Fibroblast of villous mesenchyme (primary cell): ENCODE results near the gene AFF4. TPM values are rescaled to one million over a fixed set of nuclear protein-coding genes. Genes with fewer than 3 reads are reported as not detected.

ENCODE experiments used
- DNase-seq: peaks from one replicate; pipeline ENCODE4 v3.0.0-alpha.2; 2010; ENCODE audit warnings: low read depth
- H3K4me3 ChIP-seq: 2 replicates; pipeline ENCODE4 v1.5.1; 2011; ENCODE audit warnings: low read depth, mild to moderate bottlenecking, low read length
- total RNA-seq: library from RNA; depleted of rRNA; stranded (reverse); fragments of >200 nt; gene quantifications from 2 replicates; pipeline ENCODE4 v1.2.3, GENCODE V29; 2012
- TF ChIP-seq, protein P1 (sequence below): IDR thresholded peaks from 2 replicates; pipeline ENCODE4 v1.5.1; 2012; ENCODE audit warnings: low read depth, mild to moderate bottlenecking, low read length; ENCODE audit not compliant: insufficient read depth

Gene AFF4
- total RNA-seq, 1 donor = 95.0 TPM

DNA sequence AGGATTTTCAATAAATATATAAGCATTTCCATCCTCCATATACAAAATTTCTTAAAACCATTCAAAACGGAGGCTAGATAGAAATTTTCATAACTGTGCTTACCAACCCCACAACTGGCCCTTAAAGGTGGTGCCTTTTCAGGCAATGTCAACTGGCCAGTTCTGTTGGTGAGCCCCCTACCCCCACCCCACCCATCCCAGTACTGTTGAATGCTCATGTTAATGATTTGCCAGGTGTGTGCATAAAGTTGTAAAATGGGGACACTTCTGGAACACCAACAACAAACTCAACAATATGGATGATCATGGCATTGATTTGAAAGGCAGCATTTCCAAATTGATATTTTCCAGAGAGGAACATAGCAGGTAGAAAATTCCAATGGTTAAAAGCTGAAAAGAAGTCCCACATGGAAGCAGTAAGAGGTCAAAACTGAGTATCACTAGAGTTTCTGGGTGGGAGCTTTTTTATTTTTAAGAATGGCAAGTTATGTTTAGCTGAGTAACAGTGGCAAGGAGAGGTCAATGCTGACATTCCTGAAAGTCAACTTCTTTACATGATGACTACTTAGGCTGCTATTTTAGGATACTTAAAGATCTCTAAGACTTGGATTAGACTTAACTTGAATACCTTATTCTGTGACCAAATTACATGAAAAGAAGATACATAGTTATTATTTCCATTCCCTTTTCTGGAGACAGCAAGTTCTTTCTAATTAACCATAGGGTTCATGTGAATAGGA, 87.2 kb downstream of the AFF4 start:
- DNase-seq = peak; percentile 23
- no peak overlapping the region for H3K4me3 ChIP-seq
- TF ChIP-seq, protein P1, sequence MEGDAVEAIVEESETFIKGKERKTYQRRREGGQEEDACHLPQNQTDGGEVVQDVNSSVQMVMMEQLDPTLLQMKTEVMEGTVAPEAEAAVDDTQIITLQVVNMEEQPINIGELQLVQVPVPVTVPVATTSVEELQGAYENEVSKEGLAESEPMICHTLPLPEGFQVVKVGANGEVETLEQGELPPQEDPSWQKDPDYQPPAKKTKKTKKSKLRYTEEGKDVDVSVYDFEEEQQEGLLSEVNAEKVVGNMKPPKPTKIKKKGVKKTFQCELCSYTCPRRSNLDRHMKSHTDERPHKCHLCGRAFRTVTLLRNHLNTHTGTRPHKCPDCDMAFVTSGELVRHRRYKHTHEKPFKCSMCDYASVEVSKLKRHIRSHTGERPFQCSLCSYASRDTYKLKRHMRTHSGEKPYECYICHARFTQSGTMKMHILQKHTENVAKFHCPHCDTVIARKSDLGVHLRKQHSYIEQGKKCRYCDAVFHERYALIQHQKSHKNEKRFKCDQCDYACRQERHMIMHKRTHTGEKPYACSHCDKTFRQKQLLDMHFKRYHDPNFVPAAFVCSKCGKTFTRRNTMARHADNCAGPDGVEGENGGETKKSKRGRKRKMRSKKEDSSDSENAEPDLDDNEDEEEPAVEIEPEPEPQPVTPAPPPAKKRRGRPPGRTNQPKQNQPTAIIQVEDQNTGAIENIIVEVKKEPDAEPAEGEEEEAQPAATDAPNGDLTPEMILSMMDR = no peak

DNA sequence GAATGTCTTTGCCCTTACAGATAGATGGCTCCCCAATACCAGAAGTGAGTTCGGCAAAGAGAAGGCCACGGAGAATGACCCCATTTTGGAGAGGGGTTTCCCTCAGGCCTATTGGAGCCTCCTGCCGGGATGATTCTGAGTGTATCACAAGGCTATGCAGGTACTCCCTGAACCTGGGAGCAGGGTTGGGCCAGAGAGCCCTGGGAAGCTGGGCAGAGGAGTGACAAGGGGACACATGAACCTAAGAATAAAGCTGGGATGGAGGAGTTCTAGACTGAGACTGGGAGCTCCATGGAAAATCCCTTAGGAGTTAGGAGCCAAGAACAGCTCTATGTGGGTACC, 89.5 kb downstream of the AFF4 start:
- TF ChIP-seq, protein P1 = no peak
- no peak overlapping the region for H3K4me3 ChIP-seq
- no peak for DNase-seq

DNA sequence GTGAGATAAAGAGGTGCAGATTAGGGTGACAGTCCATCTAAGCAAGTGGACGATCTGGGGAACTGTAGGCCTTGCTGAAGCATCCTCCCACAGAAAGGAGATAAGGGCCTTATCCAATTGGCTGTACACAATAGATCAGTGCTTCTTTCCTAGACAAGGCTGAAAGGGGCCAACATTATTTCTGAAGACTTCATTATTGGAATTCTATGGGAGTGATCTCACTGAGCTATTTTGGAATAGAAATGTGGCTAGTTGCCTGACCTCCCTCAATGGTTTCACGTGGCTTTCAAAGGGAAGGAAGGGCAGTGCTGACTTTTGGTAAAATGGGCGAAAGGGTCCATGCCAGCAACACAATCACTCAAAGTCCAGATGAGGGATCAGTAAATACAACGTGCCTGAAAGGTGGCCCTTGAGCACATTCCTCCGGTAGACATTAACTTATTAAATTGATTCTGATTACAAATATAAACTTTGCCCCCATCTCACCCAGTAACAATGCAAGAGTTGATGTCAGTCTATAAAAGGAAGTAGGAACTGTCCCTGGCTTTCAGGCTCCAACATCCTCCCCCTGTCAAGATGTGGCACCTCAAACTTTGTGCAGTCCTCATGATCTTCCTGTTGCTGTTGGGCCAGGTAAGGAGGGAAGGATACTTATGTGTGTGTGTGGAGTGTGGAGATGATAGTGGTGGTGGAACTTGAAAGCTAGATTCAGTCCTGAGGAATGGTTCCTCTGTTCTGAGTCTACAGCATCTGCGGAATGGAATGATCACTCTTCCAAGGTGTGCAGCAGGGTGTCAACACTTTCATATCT, 90.1 kb downstream of the AFF4 start, which contains the start of gene LEAP2:
Gene LEAP2 (plus strand): TSS at position 550 of the 811 bp plus-strand sequence. CDS start 27 bp downstream, at position 577.
- H3K4me3 ChIP-seq = no peak within 1 kb of the TSS
- TF ChIP-seq, protein P1 = no peak
- no peak for DNase-seq

DNA sequence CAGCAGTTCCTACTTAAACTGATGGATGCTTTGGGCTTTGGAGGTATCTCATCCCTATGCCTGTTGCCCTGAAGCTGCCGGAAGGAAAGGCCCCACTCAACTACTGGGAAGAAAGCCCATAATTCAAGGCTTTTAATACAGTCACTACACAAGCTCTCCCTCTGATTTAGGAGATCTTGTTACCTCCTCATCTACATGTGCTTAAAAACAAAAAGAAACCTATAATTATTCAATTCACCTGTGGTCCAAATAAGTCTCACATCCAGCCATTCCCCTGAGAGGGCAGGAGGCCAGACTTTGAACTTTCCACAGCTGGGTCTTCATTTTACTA, 90.7 kb downstream of the AFF4 start:
- no peak overlapping the region for H3K4me3 ChIP-seq
- DNase-seq = no peak
- TF ChIP-seq, protein P1 = no peak

DNA sequence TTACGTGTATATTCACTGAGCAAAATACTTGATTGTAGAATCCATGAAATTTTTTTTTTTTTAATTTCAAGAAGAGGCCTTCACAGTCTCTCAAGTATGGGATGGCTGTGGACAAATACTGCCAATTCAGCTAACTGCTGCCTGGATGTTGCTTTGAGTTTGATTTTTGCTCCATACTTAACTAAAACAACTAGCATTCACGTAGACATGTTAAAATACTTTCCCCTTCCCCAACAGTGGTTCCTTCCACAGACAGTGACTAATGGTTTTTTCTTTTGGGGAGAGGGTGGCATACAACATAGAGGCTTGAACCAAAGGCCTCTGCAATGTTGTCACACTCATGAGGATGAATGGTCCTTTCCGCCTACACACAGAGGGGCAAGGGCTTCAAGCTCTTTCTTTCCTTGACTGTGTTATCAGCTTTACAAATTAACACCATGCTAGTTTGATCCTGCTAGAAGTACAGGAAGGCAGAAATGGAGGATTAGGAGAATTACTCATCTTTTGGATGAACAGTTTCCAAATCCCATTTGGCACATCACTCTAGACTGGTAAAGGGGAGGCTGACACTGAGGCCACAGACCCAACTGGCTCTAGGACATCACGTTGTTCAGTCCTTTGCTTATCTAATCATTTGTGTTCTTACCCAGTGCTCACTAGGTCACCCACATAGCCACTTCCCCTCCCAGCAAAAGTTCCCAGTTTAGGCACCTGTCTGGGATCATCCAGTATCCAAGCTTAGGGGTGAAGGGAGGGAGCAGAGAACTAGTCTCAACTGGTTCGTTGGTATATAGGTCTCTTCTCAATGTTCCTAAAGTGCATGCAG, 91.8 kb downstream of the AFF4 start:
- TF ChIP-seq, protein P1 = no peak
- no peak for DNase-seq

DNA sequence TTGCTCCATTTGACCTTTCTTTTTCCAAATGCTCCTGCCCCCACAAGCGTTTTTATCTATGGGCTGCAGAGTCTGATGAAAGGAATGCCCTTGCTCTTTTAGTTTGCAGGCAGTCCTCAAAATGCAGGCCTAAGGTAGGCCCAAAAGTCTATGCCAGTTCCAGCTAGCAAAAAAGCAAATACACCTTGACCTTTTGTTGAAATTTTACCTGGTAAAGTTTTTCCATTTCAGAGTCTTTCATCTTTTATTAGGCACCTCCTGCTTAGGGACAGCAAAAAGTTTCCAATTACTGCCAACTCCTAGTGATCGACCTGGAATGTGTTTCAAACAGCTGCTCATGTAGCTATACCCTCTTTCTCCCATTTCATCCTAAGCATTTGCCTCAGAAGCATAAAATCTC, 92.6 kb downstream of the AFF4 start:
- DNase-seq = no peak

More for the DNA sequence above, 91.8 kb downstream of the AFF4 start:
- H3K4me3 ChIP-seq = no peak overlapping the region

More for the DNA sequence above, 92.6 kb downstream of the AFF4 start:
- TF ChIP-seq, protein P1 = no peak
- no peak overlapping the region for H3K4me3 ChIP-seq
